Testis (tissue), 3 donors: ENCODE data around the gene COL17A1. TPM values are rescaled to one million over a fixed set of nuclear protein-coding genes. Genes with fewer than 3 reads are reported as not detected.

ENCODE experiments used
- DNase-seq: peaks from one replicate; pipeline ENCODE4 v3.0.0-alpha.2; 2019
- H3K27ac ChIP-seq, 2 donors: fragments of 200-600 bp; sonication (generic); one replicate each; pipeline ENCODE4 v1.5.1; 2019
- H3K27me3 ChIP-seq: fragments of 200-600 bp; sonication (generic); one replicate; pipeline ENCODE4 v1.5.1; 2019
- H3K36me3 ChIP-seq: fragments of 200-600 bp; sonication (generic); one replicate; pipeline ENCODE4 v1.5.1; 2017; ENCODE audit warnings: low read depth; ENCODE audit errors: missing control alignments
- H3K4me1 ChIP-seq: fragments of 200-600 bp; sonication (generic); one replicate; pipeline ENCODE4 v1.5.1; 2019
- H3K4me3 ChIP-seq, 2 donors: fragments of 200-600 bp; sonication (generic); one replicate each; pipeline ENCODE4 v1.5.1; 2017 to 2019
- H3K9me3 ChIP-seq: fragments of 200-600 bp; sonication (generic); one replicate; pipeline ENCODE4 v1.5.1; 2017
- CTCF ChIP-seq, 3 experiments: fragments of 450-650 bp in 2 of 3; fragments of 200-600 bp in 1 of 3; sonication (generic) in 1 of 3; IDR thresholded peaks; one replicate each; pipeline ENCODE4 v1.5.1; 2016 to 2019; ENCODE audit warnings: antibody characterized with exemption in 3 of 3, mild to moderate bottlenecking in 2 of 3, moderate library complexity in 1 of 3
- POLR2A ChIP-seq: fragments of 450-650 bp; IDR thresholded peaks from one replicate; pipeline ENCODE4 v1.6.1; 2017; ENCODE audit warnings: antibody characterized with exemption, mild to moderate bottlenecking, moderate library complexity
- WGBS, 2 donors: methylation state at CpG; one replicate each; pipeline ENCODE4 v1.1.5; 2018; 5-methylcytosine and 5-hydroxymethylcytosine counted together
- intact Hi-C: fragments of 100-400 bp; cut with DNase I; formaldehyde crosslinking; loops from one replicate; pipeline ENCODE4 v1.15.1; 2023; ENCODE audit warnings: low total_unique reads
- polyA plus RNA-seq: library from polyadenylated mRNA; stranded (reverse); fragments of 350-450 nt; fragmentation: Illumina TruSeq; extraction: RNeasy Lipid Tissue Mini Kit (QIAGEN cat#74804); gene quantifications from one replicate; pipeline ENCODE4 v1.2.3, GENCODE V29; 2014; ENCODE audit warnings: low read depth, low replicate concordance; ENCODE audit not compliant: insufficient read depth
- total RNA-seq, 2 donors: library from RNA; depleted of rRNA; stranded (reverse); fragments of >200 nt; gene quantifications; one replicate each; pipeline ENCODE4 v1.2.3, GENCODE V29; 2016

The COL17A1 gene
- total and polyA plus RNA-seq, 3 donors from 2014 or later, result 7.1 to 30.6 (median 17.1) TPM

GRCh38 chr10:104005172-104005863 is 80.4 kb downstream of the COL17A1 start:
- TF ChIP-seq POLR2A, result no peak
- no peak for TF ChIP-seq CTCF (IDR thresholded peaks at IDR 0.05)
- Histone ChIP-seq H3K36me3 (no peaks in the 10 kb centered on the region), H3K4me3 (no peak overlapping the region), H3K4me1 (no peaks in the 10 kb centered on the region), H3K27me3 (no peaks in the 10 kb centered on the region), H3K9me3 (no peaks in the 10 kb centered on the region), H3K27ac (no peak overlapping the region)
- 89 to 91% methylated on average over 8 of the region's 8 CpGs for WGBS, 2 donors
- intact Hi-C loops, result no loop called here
- DNase-seq, result no peak

GRCh38 chr10:104002911-104003310 is 82.8 kb downstream of the COL17A1 start:
- Histone ChIP-seq H3K4me1 (no peaks in the 10 kb centered on the region), H3K9me3 (no peaks in the 10 kb centered on the region), H3K4me3 (no peak overlapping the region), H3K36me3 (no peaks in the 10 kb centered on the region), H3K27ac (no peak overlapping the region), H3K27me3 (no peaks in the 10 kb centered on the region)
- DNase-seq, result no peak
- 100% methylated on average over 1 of the region's 1 CpG for WGBS, 2 donors
- intact Hi-C loops, result no loop called here
- TF ChIP-seq CTCF (IDR thresholded peaks at IDR 0.05) (no peak), POLR2A (no peak)

- H3K4me1 ChIP-seq, result no peaks in the 10 kb centered on the region
- H3K9me3 ChIP-seq, result no peaks in the 10 kb centered on the region
- H3K27me3 ChIP-seq, result no peaks in the 10 kb centered on the region
- intact Hi-C loops, result no loop called here
- WGBS, 2 donors, result 91 to 96% methylated on average over 2 of the region's 2 CpGs
- H3K4me3 ChIP-seq, result no peak overlapping the region
- no peaks in the 10 kb centered on the region for H3K36me3 ChIP-seq
- no peak for DNase-seq
- TF ChIP-seq POLR2A (no peak), CTCF (IDR thresholded peaks at IDR 0.05) (no peak)
- no peak overlapping the region for H3K27ac ChIP-seq
These were observed 86.9 kb downstream of the COL17A1 start for GRCh38 chr10:103998805-103999204.

GRCh38 chr10:103995134-103995533 is 90.5 kb downstream of the COL17A1 start:
- TF ChIP-seq CTCF (IDR thresholded peaks at IDR 0.05) (no peak), POLR2A (no peak)
- Histone ChIP-seq H3K9me3 (no peaks in the 10 kb centered on the region), H3K27ac (no peak overlapping the region), H3K4me3 (no peak overlapping the region), H3K27me3 (no peaks in the 10 kb centered on the region), H3K36me3 (no peaks in the 10 kb centered on the region), H3K4me1 (peaks cover 7% of the 10 kb centered on the region)
- 85 to 90% methylated on average over 1 of the region's 1 CpG for WGBS, 2 donors
- intact Hi-C loops, result no loop called here
- no peak for DNase-seq
